Type B pancreatic cell (in vitro differentiated cells): ENCODE measurements around the gene PLP2. TPM values are rescaled to one million over a fixed set of nuclear protein-coding genes. Genes with fewer than 3 reads are reported as not detected.

Source experiments
- DNase-seq: peaks from one replicate; pipeline ENCODE4 v3.0.0; 2021; ENCODE audit warnings: mixed read lengths; ENCODE audit not compliant: unreplicated experiment; ENCODE audit errors: extremely low spot score
- H3K27ac Mint-ChIP-seq: 2 replicates; pipeline ENCODE4 v1.8.0; 2021; ENCODE audit warnings: mild to moderate bottlenecking, mixed read lengths
- H3K27me3 Mint-ChIP-seq: 2 replicates; pipeline ENCODE4 v1.8.0; 2021; ENCODE audit warnings: mixed read lengths
- H3K36me3 Mint-ChIP-seq: 2 replicates; pipeline ENCODE4 v1.8.0; 2021; ENCODE audit warnings: mixed read lengths
- H3K4me1 Mint-ChIP-seq: one replicate; pipeline ENCODE4 v1.8.0; 2021; ENCODE audit warnings: mixed read lengths; ENCODE audit not compliant: unreplicated experiment
- H3K4me3 Mint-ChIP-seq: 2 replicates; pipeline ENCODE4 v1.8.0; 2021; ENCODE audit warnings: mild to moderate bottlenecking, mixed read lengths
- H3K9me3 Mint-ChIP-seq: 2 replicates; pipeline ENCODE4 v1.8.0; 2021; ENCODE audit warnings: mixed read lengths
- CTCF ChIP-seq: fragments of 200-600 bp; sonication (generic); conservative IDR thresholded peaks from 2 replicates; pipeline ENCODE4 v1.5.0; 2021; ENCODE audit warnings: antibody characterized with exemption, mild to moderate bottlenecking
- total RNA-seq: library from RNA; stranded (reverse); gene quantifications from 2 replicates; pipeline ENCODE4 v1.2.1, GENCODE V29; 2021; ENCODE audit warnings: low replicate concordance

PLP2 gene
- total RNA-seq, 1 donor from 2014 or later = 28.2 TPM

- no peak for TF ChIP-seq CTCF
- no peaks in the 10 kb centered on the region for H3K9me3 Mint-ChIP-seq
- no peak for DNase-seq
- H3K27ac Mint-ChIP-seq = no peak overlapping the region
- H3K36me3 Mint-ChIP-seq = no peaks in the 10 kb centered on the region
- H3K4me1 Mint-ChIP-seq = no peaks in the 10 kb centered on the region
- H3K27me3 Mint-ChIP-seq = no peaks in the 10 kb centered on the region
- no peak overlapping the region for H3K4me3 Mint-ChIP-seq
Observed at GRCh38 chrX:49179358-49179757, 7.7 kb downstream of the PLP2 start.

GRCh38 chrX:49183701-49184281 is 12.1 kb downstream of the PLP2 start:
- DNase-seq = no peak
- Mint-ChIP-seq H3K4me1 (peaks cover 3% of the 10 kb centered on the region), H3K9me3 (no peaks in the 10 kb centered on the region), H3K36me3 (no peaks in the 10 kb centered on the region), H3K27ac (peak overlapping the region; percentile 34), H3K27me3 (no peaks in the 10 kb centered on the region), H3K4me3 (peak overlapping the region; percentile 83)
- no peak for TF ChIP-seq CTCF

GRCh38 chrX:49184294-49185281 is 12.9 kb downstream of the PLP2 start:
- H3K27ac Mint-ChIP-seq = peak overlapping the region; percentile 65
- peak; percentile 81 for DNase-seq
- H3K36me3 Mint-ChIP-seq = no peaks in the 10 kb centered on the region
- H3K9me3 Mint-ChIP-seq = no peaks in the 10 kb centered on the region
- peaks cover 3% of the 10 kb centered on the region for H3K4me1 Mint-ChIP-seq
- TF ChIP-seq CTCF = no peak
- peak overlapping the region; percentile 83 for H3K4me3 Mint-ChIP-seq
- H3K27me3 Mint-ChIP-seq = no peaks in the 10 kb centered on the region

GRCh38 chrX:49186125-49187027 is 14.7 kb downstream of the PLP2 start, which contains the start of gene PRICKLE3:
PRICKLE3 (minus strand) TSS chrX:49186373; CDS start chrX:49186297, 76 bp downstream.
- Mint-ChIP-seq H3K9me3 (no peaks in the 10 kb centered on the region), H3K4me1 (peaks cover 7% of the 10 kb centered on the region), H3K27me3 (no peaks in the 10 kb centered on the region), H3K36me3 (no peaks in the 10 kb centered on the region), H3K4me3 (peak within 1 kb of the TSS; percentile 83), H3K27ac (peak within 1 kb of the TSS; percentile 66)
- DNase-seq = no peak
- peak; percentile 33 for TF ChIP-seq CTCF

GRCh38 chrX:49187028-49187394 is 15.3 kb downstream of the PLP2 start:
- Mint-ChIP-seq H3K27ac (peak overlapping the region; percentile 66), H3K4me1 (peaks cover 7% of the 10 kb centered on the region), H3K4me3 (peak overlapping the region; percentile 63), H3K27me3 (no peaks in the 10 kb centered on the region), H3K36me3 (no peaks in the 10 kb centered on the region), H3K9me3 (no peaks in the 10 kb centered on the region)
- no peak for DNase-seq
- TF ChIP-seq CTCF = no peak
